Ammon's horn (tissue), 1 donor: ENCODE measurements around the gene JAZF1.
A peak's percentile ranks its signal among the peaks of the same experiment; 100 is the strongest.
"Not testable (repeated sequence)": the region's sequence is repeated elsewhere in the genome, so short reads cannot be mapped to it uniquely, and the experiment has no call there.

Experiments used
- DNase-seq: peaks from one replicate; pipeline ENCODE4 v3.0.0-alpha.2; 2016; ENCODE audit warnings: low spot score

The JAZF1 gene

GRCh38 chr7:27912751-27913150 is 267.8 kb downstream of the JAZF1 start:
- no peak for DNase-seq

- DNase-seq = no peak
These were observed 268.7 kb downstream of the JAZF1 start for GRCh38 chr7:27911920-27912319.

GRCh38 chr7:27910326-27910725 is 270.3 kb downstream of the JAZF1 start:
- no peak for DNase-seq

GRCh38 chr7:27908534-27909165 is 271.9 kb downstream of the JAZF1 start:
- no peak for DNase-seq

GRCh38 chr7:27906385-27907091 is 274.1 kb downstream of the JAZF1 start:
- no peak for DNase-seq

DNA sequence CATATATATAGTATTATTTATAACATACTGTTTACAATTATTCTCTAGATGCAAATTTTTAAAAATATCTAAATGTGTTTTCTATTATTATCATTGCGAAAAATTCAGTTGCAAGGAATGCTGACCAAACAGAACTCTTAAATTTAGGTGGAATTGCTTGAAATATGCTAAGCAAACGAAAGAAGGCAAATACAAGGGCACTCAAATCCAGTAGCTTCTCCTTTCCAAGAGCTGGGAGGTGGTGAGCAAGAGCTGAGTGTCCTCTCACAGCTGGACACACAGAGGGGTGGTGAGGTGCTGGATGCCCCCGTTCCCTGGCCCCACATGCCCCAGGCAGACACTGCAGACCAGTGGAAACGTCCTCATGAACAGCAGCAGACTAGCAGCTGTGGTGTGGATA is 274.6 kb downstream of the JAZF1 start:
- DNase-seq = no peak

GRCh38 chr7:27901028-27901760 is 279.4 kb downstream of the JAZF1 start:
- DNase-seq = no peak

GRCh38 chr7:27900006-27900405 is 280.6 kb downstream of the JAZF1 start:
- no peak for DNase-seq

GRCh38 chr7:27899601-27900000 is 281.0 kb downstream of the JAZF1 start:
- no peak for DNase-seq

DNA sequence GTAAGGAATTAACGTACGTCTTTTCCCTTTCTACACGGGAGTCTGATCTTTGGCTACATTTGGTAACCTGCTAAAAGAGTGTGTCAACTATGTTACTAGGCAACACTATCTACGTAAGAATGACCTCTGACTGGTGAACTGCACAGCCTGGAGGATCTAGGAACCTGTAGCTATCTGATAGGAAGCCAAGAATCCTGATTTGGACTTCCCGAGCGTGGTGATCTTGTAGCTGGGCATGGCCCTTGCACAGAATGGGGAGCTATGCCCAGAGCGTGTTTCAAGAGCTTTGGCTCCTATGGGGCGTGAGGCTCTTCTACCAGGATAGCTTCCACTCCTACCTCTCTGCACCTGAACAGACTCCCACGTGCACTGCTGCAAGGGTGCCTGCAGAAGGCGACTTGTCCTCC is 283.2 kb downstream of the JAZF1 start:
- no peak for DNase-seq

GRCh38 chr7:27897001-27897400 is 283.6 kb downstream of the JAZF1 start:
- no peak for DNase-seq

DNA sequence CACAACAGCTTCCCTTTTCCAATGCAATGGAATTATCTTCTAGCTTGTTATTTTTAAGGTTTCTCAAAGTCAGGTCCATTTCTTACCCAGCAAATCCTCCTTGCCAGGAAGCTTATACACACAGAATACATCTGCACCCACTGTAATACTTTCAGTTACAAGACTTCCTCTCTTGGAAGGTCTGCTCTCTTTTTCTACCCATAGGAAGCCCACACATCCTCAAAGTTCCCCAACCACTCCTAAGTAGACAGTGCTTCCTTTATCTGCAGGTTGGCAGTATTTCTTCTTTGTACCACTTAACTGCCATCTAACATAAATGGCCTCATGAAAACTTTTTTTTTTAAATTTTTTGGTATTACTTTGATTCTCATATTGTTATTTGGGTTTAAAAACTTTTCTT is 285.0 kb downstream of the JAZF1 start:
- DNase-seq = peak; percentile 29

- no peak for DNase-seq
These were observed 290.3 kb downstream of the JAZF1 start for GRCh38 chr7:27890205-27890849.

- DNase-seq = no peak
These were observed 290.8 kb downstream of the JAZF1 start for GRCh38 chr7:27889800-27890199.

DNA sequence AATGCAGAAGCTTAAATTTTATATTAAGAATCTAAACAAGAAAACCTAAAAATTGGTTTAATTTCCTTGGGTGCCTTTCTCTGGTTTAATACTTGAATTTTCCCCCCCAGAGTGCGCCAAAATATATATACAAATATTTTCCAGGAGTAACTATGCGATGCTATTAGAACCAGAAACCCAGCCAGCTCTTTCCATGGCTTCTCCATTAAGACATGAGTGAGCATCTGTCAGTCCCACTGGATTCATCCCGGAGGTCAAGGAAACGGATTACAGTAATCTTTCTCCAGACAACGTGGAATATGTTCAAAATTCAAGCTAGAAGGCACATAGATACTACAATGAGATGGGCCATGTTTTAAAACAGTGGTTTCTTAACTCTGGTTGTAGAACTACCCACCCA is 291.9 kb downstream of the JAZF1 start:
- DNase-seq = no peak

- not testable (repeated sequence) for DNase-seq
These were observed 293.9 kb downstream of the JAZF1 start for GRCh38 chr7:27886710-27887109.

DNA sequence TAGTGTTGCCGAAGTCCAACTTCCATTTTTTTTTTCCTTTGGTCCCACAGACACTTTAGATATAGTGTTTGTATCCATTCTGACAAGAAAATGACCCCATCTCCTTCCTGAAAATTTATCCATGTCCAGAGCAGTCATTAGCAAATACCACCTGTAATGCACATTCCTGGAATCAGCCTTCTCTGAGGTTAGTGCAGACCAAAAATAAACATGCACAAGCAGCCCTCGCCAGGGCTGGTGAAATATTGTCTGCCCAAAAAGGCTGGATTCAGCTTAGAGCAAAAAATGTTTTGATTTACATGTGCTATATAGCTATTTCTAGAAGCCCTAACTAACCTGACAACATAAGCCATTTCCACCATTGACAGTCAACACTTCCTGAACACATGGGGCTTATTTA is 294.9 kb downstream of the JAZF1 start:
- no peak for DNase-seq

- no peak for DNase-seq
These were observed 296.9 kb downstream of the JAZF1 start for GRCh38 chr7:27883696-27884095.

GRCh38 chr7:27876756-27877155 is 303.8 kb downstream of the JAZF1 start:
- DNase-seq = no peak

GRCh38 chr7:27875832-27876231 is 304.8 kb downstream of the JAZF1 start:
- no peak for DNase-seq

DNA sequence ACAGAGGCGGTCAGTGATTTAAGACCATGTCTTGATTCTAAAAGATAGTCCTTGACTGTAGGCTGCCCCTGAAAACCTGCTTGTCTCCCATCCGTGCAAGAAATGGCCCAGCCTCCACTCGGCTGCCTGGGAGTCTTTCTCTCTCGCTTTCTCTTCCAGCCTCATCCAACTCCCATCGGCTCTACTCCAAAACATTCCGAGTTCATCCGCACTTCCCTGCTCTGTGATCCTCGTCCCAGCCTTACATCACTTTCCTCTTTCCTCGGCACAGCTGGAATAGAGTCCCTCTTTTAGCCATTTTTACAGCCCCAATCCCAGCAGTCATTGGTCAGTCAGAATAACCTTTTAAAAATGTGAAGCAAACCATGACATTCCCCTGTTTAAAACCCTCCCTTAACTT is 305.5 kb downstream of the JAZF1 start:
- no peak for DNase-seq
